Transverse colon (tissue), 4 donors: ENCODE measurements around the gene ZNF512B. TPM values are rescaled to one million over a fixed set of nuclear protein-coding genes. Genes with fewer than 3 reads are reported as not detected.

ENCODE experiments used
- DNase-seq: peaks from one replicate; pipeline ENCODE4 v3.0.0-alpha.2; 2019
- H3K27ac ChIP-seq, 4 donors: fragments of 200-600 bp; sonication (generic); 2 replicates each; pipeline ENCODE4 v1.5.1; 2016 to 2018; ENCODE audit warnings: inconsistent platforms in 4 of 4
- H3K27me3 ChIP-seq: fragments of 200-600 bp; sonication (generic); 2 replicates; pipeline ENCODE4 v1.5.1; 2017; ENCODE audit warnings: inconsistent platforms
- H3K36me3 ChIP-seq, 4 donors: fragments of 200-600 bp; sonication (generic); 2 replicates each; pipeline ENCODE4 v1.5.1; 2017 to 2019; ENCODE audit warnings: inconsistent platforms in 4 of 4
- H3K4me1 ChIP-seq, 4 donors: fragments of 200-600 bp; sonication (generic); 2 replicates each; pipeline ENCODE4 v1.5.1; 2017 to 2020; ENCODE audit warnings: inconsistent platforms in 4 of 4
- H3K4me3 ChIP-seq, 4 donors: fragments of 200-600 bp; sonication (generic); 1 replicate in 1 of 4; 2 replicates in 3 of 4; pipeline versions ENCODE4 v1.5.1 to v1.6.1; 2017 to 2019; ENCODE audit warnings: inconsistent platforms in 4 of 4
- H3K9me3 ChIP-seq, 2 donors: fragments of 200-600 bp; sonication (generic); 2 replicates each; pipeline ENCODE4 v1.5.1; 2017 to 2019; ENCODE audit warnings: inconsistent platforms in 2 of 2
- CTCF ChIP-seq, 5 experiments: fragments of 200-600 bp in 3 of 5; fragments of 450-650 bp in 2 of 5; sonication (generic) in 3 of 5; IDR thresholded peaks; 1 replicate in 2 of 5; 2 replicates in 3 of 5; pipeline ENCODE4 v1.5.1; 2016 to 2017; ENCODE audit warnings: antibody characterized with exemption in 5 of 5, inconsistent platforms in 3 of 5, mild to moderate bottlenecking in 2 of 5, moderate library complexity in 1 of 5
- EP300 ChIP-seq: sonication (generic); formaldehyde crosslinking; IDR thresholded peaks from one replicate; pipeline ENCODE4 v1.6.1; 2017; ENCODE audit warnings: antibody characterized with exemption, low read depth
- POLR2A ChIP-seq: fragments of 450-650 bp; IDR thresholded peaks from one replicate; pipeline ENCODE4 v1.6.1; 2016; ENCODE audit warnings: antibody characterized with exemption, mild to moderate bottlenecking, moderate library complexity
- POLR2AphosphoS5 ChIP-seq, 3 donors: sonication (generic); formaldehyde crosslinking; IDR thresholded peaks; one replicate each; pipeline ENCODE4 v1.6.1; 2016; ENCODE audit warnings: antibody characterized with exemption in 3 of 3
- WGBS, 2 donors: methylation state at CpG; one replicate each; pipeline ENCODE4 v1.1.5; 2018; ENCODE audit warnings: low coverage in 1 of 2; 5-methylcytosine and 5-hydroxymethylcytosine counted together
- in situ Hi-C, 4 donors: fragments of 200-750 bp; cut with MboI; loops; one replicate each; pipeline versions ENCODE4 v1.15.0 to v1.15.1; 2017; ENCODE audit warnings: low sequenced_read_pairs in 3 of 4, low pct_ligation_motif_present in 1 of 4, low pct_unique_long_range_greater_than_20kb in 1 of 4
- intact Hi-C: fragments of 100-400 bp; cut with DNase I; formaldehyde crosslinking; loops from one replicate; pipeline ENCODE4 v1.15.1; 2023; ENCODE audit warnings: low total_unique reads
- total RNA-seq, 4 donors: library from RNA; depleted of rRNA; stranded (reverse); fragments of >200 nt; gene quantifications; one replicate each; pipeline ENCODE4 v1.1.0, GENCODE V29; 2016

Gene ZNF512B
- total RNA-seq, 4 donors from 2014 or later = 1.8 to 5.2 (median 2.1) TPM

GRCh38 chr20:63953764-63954429 is 15.8 kb downstream of the ZNF512B start:
- H3K4me1 ChIP-seq = peaks cover 56 to 80% (median 74%) of the 10 kb centered on the region in 4 donors
- H3K27ac ChIP-seq = peak overlapping the region in 3 of 4 donors; percentile 94 to 97 (median 94)
- in situ Hi-C loops = no loop called here
- H3K36me3 ChIP-seq = no peaks in the 10 kb centered on the region
- intact Hi-C loops = no loop called here
- TF ChIP-seq CTCF (IDR thresholded peaks at IDR 0.05) (no peak), POLR2A (no peak), POLR2AphosphoS5 (IDR thresholded peaks at IDR 0.05) (no peak), EP300 (no peak)
- no peak for DNase-seq
- H3K9me3 ChIP-seq = no peaks in the 10 kb centered on the region
- H3K27me3 ChIP-seq = no peaks in the 10 kb centered on the region
- 40 to 70% methylated on average over 2 to 13 of the region's 13 CpGs for WGBS, 2 donors
- no peak overlapping the region for H3K4me3 ChIP-seq

- no peaks in the 10 kb centered on the region for H3K36me3 ChIP-seq
- DNase-seq = peak; percentile 57
- in situ Hi-C loops = no loop called here
Measured at GRCh38 chr20:63952769-63953168, 17.0 kb downstream of the ZNF512B start.

GRCh38 chr20:63952210-63952535 is 17.6 kb downstream of the ZNF512B start:
- DNase-seq = no peak
- H3K9me3 ChIP-seq = no peaks in the 10 kb centered on the region
- H3K27me3 ChIP-seq = no peaks in the 10 kb centered on the region
- H3K4me3 ChIP-seq = no peak overlapping the region
- in situ Hi-C loops (no loop called here), intact Hi-C loops (no loop called here)
- TF ChIP-seq EP300 (no peak), POLR2A (no peak), POLR2AphosphoS5 (IDR thresholded peaks at IDR 0.05) (no peak), CTCF (IDR thresholded peaks at IDR 0.05) (no peak)
- WGBS, 2 donors = 74% methylated on average over 15 of the region's 15 CpGs; no CpG with 5 or more reads in 1 of the 2 donors
- H3K27ac ChIP-seq = peak overlapping the region; percentile 82 to 93 (median 84)
- H3K36me3 ChIP-seq = no peaks in the 10 kb centered on the region
- H3K4me1 ChIP-seq = peaks cover 62 to 79% (median 76%) of the 10 kb centered on the region in 4 donors

More at GRCh38 chr20:63952769-63953168, 17.0 kb downstream of the ZNF512B start:
- WGBS, 2 donors = 63% methylated on average over 10 of the region's 14 CpGs; no CpG with 5 or more reads in 1 of the 2 donors
- Histone ChIP-seq H3K4me3 (no peak overlapping the region), H3K27ac (peak overlapping the region; percentile 82 to 93 (median 84)), H3K4me1 (peaks cover 57 to 84% (median 79%) of the 10 kb centered on the region in 4 donors), H3K9me3 (no peaks in the 10 kb centered on the region), H3K27me3 (no peaks in the 10 kb centered on the region)
- TF ChIP-seq POLR2AphosphoS5 (IDR thresholded peaks at IDR 0.05) (no peak), EP300 (no peak), CTCF (IDR thresholded peaks at IDR 0.05) (no peak), POLR2A (no peak)
- intact Hi-C loops = no loop called here

- Histone ChIP-seq H3K4me3 (no peak overlapping the region), H3K9me3 (no peaks in the 10 kb centered on the region), H3K36me3 (no peaks in the 10 kb centered on the region), H3K27ac (peak overlapping the region; percentile 82 to 93 (median 84)), H3K4me1 (peaks cover 64 to 74% (median 70%) of the 10 kb centered on the region in 4 donors), H3K27me3 (no peaks in the 10 kb centered on the region)
- TF ChIP-seq POLR2A = peak; percentile 38
- TF ChIP-seq CTCF (IDR thresholded peaks at IDR 0.05) = no peak
- peak in 1 of 3 donors; percentile 59 for TF ChIP-seq POLR2AphosphoS5 (IDR thresholded peaks at IDR 0.05)
- WGBS, 2 donors = 66% methylated on average over 12 of the region's 17 CpGs; no CpG with 5 or more reads in 1 of the 2 donors
- intact Hi-C loops (no loop called here), in situ Hi-C loops (no loop called here)
- DNase-seq = peak; percentile 77
Measured at GRCh38 chr20:63951398-63952209, 18.1 kb downstream of the ZNF512B start.
